H9 (cell line): ENCODE data around the gene FAM9C. TPM values are rescaled to one million over a fixed set of nuclear protein-coding genes. Genes with fewer than 3 reads are reported as not detected.

Experiments
- DNase-seq: peaks from one replicate; pipeline ENCODE4 v3.0.0-alpha.2; 2017
- H2AFZ ChIP-seq: one replicate; pipeline ENCODE4 v1.6.1; 2013; ENCODE audit warnings: mild to moderate bottlenecking, low read length, control low read depth, moderate library complexity
- H2AK5ac ChIP-seq: 2 replicates; pipeline ENCODE4 v1.6.1; 2013; ENCODE audit warnings: low read length, control low read depth, mixed read lengths; ENCODE audit not compliant: insufficient read length
- H2BK120ac ChIP-seq: one replicate; pipeline ENCODE4 v1.6.1; 2013; ENCODE audit warnings: low read depth, mild to moderate bottlenecking, low read length, control low read depth, inconsistent platforms; ENCODE audit not compliant: poor library complexity, severe bottlenecking
- H2BK12ac ChIP-seq: 2 replicates; pipeline ENCODE4 v1.6.1; 2013; ENCODE audit warnings: low read length, control low read depth, mixed read lengths, low read depth; ENCODE audit not compliant: insufficient read length
- H2BK15ac ChIP-seq: 2 replicates; pipeline ENCODE4 v1.6.1; 2013; ENCODE audit warnings: low read depth, low read length, control low read depth
- H2BK20ac ChIP-seq: one replicate; pipeline ENCODE4 v1.6.1; 2013; ENCODE audit warnings: low read depth, mild to moderate bottlenecking, low read length, control low read depth, inconsistent platforms; ENCODE audit not compliant: poor library complexity, severe bottlenecking
- H2BK5ac ChIP-seq: 2 replicates; pipeline ENCODE4 v1.6.1; 2013; ENCODE audit warnings: low read length, control low read depth, mixed read lengths; ENCODE audit not compliant: insufficient read length
- H3K14ac ChIP-seq: 2 replicates; pipeline ENCODE4 v1.6.1; 2013; ENCODE audit warnings: low read length, control low read depth; ENCODE audit not compliant: insufficient read depth
- H3K18ac ChIP-seq: 2 replicates; pipeline ENCODE4 v1.6.1; 2013; ENCODE audit warnings: low read depth, mild to moderate bottlenecking, mixed read lengths, low read length, control low read depth; ENCODE audit not compliant: insufficient read length
- H3K23ac ChIP-seq: 2 replicates; pipeline ENCODE4 v1.6.1; 2013; ENCODE audit warnings: low read length, control low read depth, mixed read lengths, low read depth; ENCODE audit not compliant: insufficient read length
- H3K23me2 ChIP-seq: 2 replicates; pipeline ENCODE4 v1.6.1; 2013; ENCODE audit warnings: low read depth, mild to moderate bottlenecking, mixed read lengths, low read length, control low read depth; ENCODE audit not compliant: insufficient read length, poor library complexity, severe bottlenecking
- H3K27ac ChIP-seq: 2 replicates; pipeline ENCODE4 v1.5.1; 2013; ENCODE audit warnings: low read length, control low read depth, mixed read lengths, low read depth; ENCODE audit not compliant: insufficient read length
- H3K27me3 ChIP-seq: 2 replicates; pipeline ENCODE4 v1.6.1; 2013; ENCODE audit warnings: low read length, control low read depth, inconsistent platforms; ENCODE audit not compliant: insufficient read depth
- H3K4ac ChIP-seq: 2 replicates; pipeline ENCODE4 v1.6.1; 2013; ENCODE audit warnings: low read depth, mild to moderate bottlenecking, control low read depth, inconsistent platforms, low read length, moderate library complexity
- H3K4me1 ChIP-seq: 2 replicates; pipeline ENCODE4 v1.6.1; 2013; ENCODE audit warnings: low read length, control low read depth, inconsistent platforms; ENCODE audit not compliant: insufficient read depth
- H3K4me2 ChIP-seq: 2 replicates; pipeline ENCODE4 v1.6.1; 2013; ENCODE audit warnings: low read length, control low read depth, mixed read lengths; ENCODE audit not compliant: insufficient read length, insufficient read depth
- H3K56ac ChIP-seq: 2 replicates; pipeline ENCODE4 v1.6.1; 2013; ENCODE audit warnings: low read depth, mild to moderate bottlenecking, mixed read lengths, low read length, control low read depth; ENCODE audit not compliant: insufficient read length
- H3K79me1 ChIP-seq: 2 replicates; pipeline ENCODE4 v1.6.1; 2013; ENCODE audit warnings: low read depth, mild to moderate bottlenecking, moderate library complexity, low read length, control low read depth, inconsistent platforms; ENCODE audit not compliant: insufficient read depth, poor library complexity, severe bottlenecking
- H3K79me2 ChIP-seq: 2 replicates; pipeline ENCODE4 v1.6.1; 2013; ENCODE audit warnings: low read length, control low read depth, inconsistent platforms; ENCODE audit not compliant: insufficient read depth
- H3K9ac ChIP-seq: 2 replicates; pipeline ENCODE4 v1.6.1; 2013; ENCODE audit warnings: low read length, control low read depth, mixed read lengths; ENCODE audit not compliant: insufficient read length; ENCODE audit errors: extremely low read depth
- H3K9me3 ChIP-seq: one replicate; pipeline ENCODE4 v1.6.1; 2013; ENCODE audit warnings: low read depth, low read length, inconsistent platforms; ENCODE audit not compliant: control insufficient read depth
- H3T11ph ChIP-seq: one replicate; pipeline ENCODE4 v1.6.1; 2013; ENCODE audit warnings: mild to moderate bottlenecking, low read length, control low read depth, inconsistent platforms
- H4K20me1 ChIP-seq: one replicate; pipeline ENCODE4 v1.6.1; 2013; ENCODE audit not compliant: control insufficient read depth, insufficient read length, insufficient read depth
- H4K5ac ChIP-seq: 2 replicates; pipeline ENCODE4 v1.6.1; 2013; ENCODE audit warnings: low read depth, mild to moderate bottlenecking, mixed read lengths, low read length, control low read depth; ENCODE audit not compliant: insufficient read length
- H4K8ac ChIP-seq: replicated peaks from 2 replicates; pipeline ENCODE4 v1.6.1; 2013; ENCODE audit warnings: low read length, control low read depth, mixed read lengths, low read depth; ENCODE audit not compliant: insufficient read length
- H4K91ac ChIP-seq: 2 replicates; pipeline ENCODE4 v1.6.1; 2013; ENCODE audit warnings: low read depth, mild to moderate bottlenecking, moderate library complexity, mixed read lengths, low read length, control low read depth; ENCODE audit not compliant: insufficient read length
- H3K27ac Mint-ChIP-seq, 3 experiments: 2 replicates in 2 of 3; 3 replicates in 1 of 3; pipeline ENCODE4 v1.8.0; 2020 to 2021; ENCODE audit warnings: mixed read lengths in 3 of 3, mild to moderate bottlenecking in 1 of 3, moderate library complexity in 1 of 3
- H3K27me3 Mint-ChIP-seq: 2 replicates; pipeline ENCODE4 v1.8.0; 2021; ENCODE audit warnings: low read depth, mild to moderate bottlenecking, moderate library complexity, mixed read lengths
- H3K36me3 Mint-ChIP-seq, 3 experiments: 2 replicates in 2 of 3; 3 replicates in 1 of 3; pipeline ENCODE4 v1.8.0; 2020 to 2021; ENCODE audit warnings: low read depth in 3 of 3, mixed read lengths in 3 of 3; ENCODE audit not compliant: insufficient read depth in 1 of 3
- H3K4me1 Mint-ChIP-seq, 2 experiments: 2 replicates each; pipeline ENCODE4 v1.8.0; 2020; ENCODE audit warnings: mixed read lengths in 2 of 2
- H3K4me3 Mint-ChIP-seq, 2 experiments: 2 replicates in 1 of 2; 3 replicates in 1 of 2; pipeline ENCODE4 v1.8.0; 2020 to 2021; ENCODE audit warnings: mild to moderate bottlenecking in 2 of 2, mixed read lengths in 2 of 2, moderate library complexity in 1 of 2
- H3K9me3 Mint-ChIP-seq, 2 experiments: 2 replicates in 1 of 2; 3 replicates in 1 of 2; pipeline ENCODE4 v1.8.0; 2020; ENCODE audit warnings: mild to moderate bottlenecking in 2 of 2, mixed read lengths in 2 of 2, moderate library complexity in 1 of 2
- WGBS: extraction: QIAGEN DNeasy Blood & Tissue Kit; methylation state at CpG from one replicate; pipeline ENCODE4 v1.1.7; 2013; ENCODE audit warnings: missing lambda C conversion rate, low lambda C conversion rate, mixed read lengths; ENCODE audit not compliant: insufficient read length; ENCODE audit errors: extremely low coverage; 5-methylcytosine and 5-hydroxymethylcytosine counted together
- total RNA-seq: library from RNA; stranded (reverse); gene quantifications from 2 replicates; pipeline ENCODE4 v1.2.1, GENCODE V29; 2021
- TF ChIP-seq, protein P1 (sequence below): fragments of 200-600 bp; sonication (generic); conservative IDR thresholded peaks from 3 replicates; pipeline ENCODE4 v1.8.0; 2021; ENCODE audit warnings: antibody characterized with exemption, mild to moderate bottlenecking

Gene FAM9C
- total RNA-seq, 1 experiment from 2014 or later: not detected

GRCh38 chrX:13086076-13086475 is 41.7 kb upstream of the FAM9C start:
- Mint-ChIP-seq H3K4me3 (no peak overlapping the region), H3K9me3 (peaks cover 61 to 72% of the 10 kb centered on the region in 2 experiments), H3K27ac (no peak overlapping the region), H3K36me3 (no peaks in the 10 kb centered on the region; a peak in 3 of 7 replicates), H3K4me1 (peaks cover 14 to 15% of the 10 kb centered on the region in 2 experiments), H3K27me3 (no peaks in the 10 kb centered on the region; the same call in 1 of the 2 replicates)
- H3T11ph ChIP-seq: no peak overlapping the region
- no peaks in the 10 kb centered on the region; the same call in 1 of the 2 replicates for H3K4me1 ChIP-seq
- no peak overlapping the region for H3K4me2 ChIP-seq
- no peak overlapping the region for H3K4ac ChIP-seq
- no peak overlapping the region for H2BK5ac ChIP-seq
- H3K18ac ChIP-seq: no peak overlapping the region
- H3K14ac ChIP-seq: no peak overlapping the region
- H2BK12ac ChIP-seq: no peak overlapping the region
- H2BK20ac ChIP-seq: no peak overlapping the region
- no peak overlapping the region for H4K91ac ChIP-seq
- H3K27me3 ChIP-seq: no peaks in the 10 kb centered on the region
- no peak overlapping the region for H2BK120ac ChIP-seq
- TF ChIP-seq, protein P1, sequence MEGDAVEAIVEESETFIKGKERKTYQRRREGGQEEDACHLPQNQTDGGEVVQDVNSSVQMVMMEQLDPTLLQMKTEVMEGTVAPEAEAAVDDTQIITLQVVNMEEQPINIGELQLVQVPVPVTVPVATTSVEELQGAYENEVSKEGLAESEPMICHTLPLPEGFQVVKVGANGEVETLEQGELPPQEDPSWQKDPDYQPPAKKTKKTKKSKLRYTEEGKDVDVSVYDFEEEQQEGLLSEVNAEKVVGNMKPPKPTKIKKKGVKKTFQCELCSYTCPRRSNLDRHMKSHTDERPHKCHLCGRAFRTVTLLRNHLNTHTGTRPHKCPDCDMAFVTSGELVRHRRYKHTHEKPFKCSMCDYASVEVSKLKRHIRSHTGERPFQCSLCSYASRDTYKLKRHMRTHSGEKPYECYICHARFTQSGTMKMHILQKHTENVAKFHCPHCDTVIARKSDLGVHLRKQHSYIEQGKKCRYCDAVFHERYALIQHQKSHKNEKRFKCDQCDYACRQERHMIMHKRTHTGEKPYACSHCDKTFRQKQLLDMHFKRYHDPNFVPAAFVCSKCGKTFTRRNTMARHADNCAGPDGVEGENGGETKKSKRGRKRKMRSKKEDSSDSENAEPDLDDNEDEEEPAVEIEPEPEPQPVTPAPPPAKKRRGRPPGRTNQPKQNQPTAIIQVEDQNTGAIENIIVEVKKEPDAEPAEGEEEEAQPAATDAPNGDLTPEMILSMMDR: no peak
- no peak overlapping the region for H3K9ac ChIP-seq
- H4K8ac ChIP-seq: no peak overlapping the region
- no peak overlapping the region for H2AK5ac ChIP-seq
- no peak overlapping the region for H3K56ac ChIP-seq
- no peak overlapping the region for H2BK15ac ChIP-seq
- no peak overlapping the region for H4K5ac ChIP-seq
- H2AFZ ChIP-seq: no peak overlapping the region
- no peak overlapping the region for H3K27ac ChIP-seq
- DNase-seq: no peak
- no peaks in the 10 kb centered on the region for H4K20me1 ChIP-seq
- no peaks in the 10 kb centered on the region for H3K23me2 ChIP-seq
- H3K9me3 ChIP-seq: no peaks in the 10 kb centered on the region
- no peaks in the 10 kb centered on the region for H3K79me1 ChIP-seq
- WGBS: 100% methylated on average over 1 of the region's 2 CpGs
- H3K23ac ChIP-seq: no peak overlapping the region
- H3K79me2 ChIP-seq: no peaks in the 10 kb centered on the region
